ENCODE results near the gene ACAD10.
A peak's percentile ranks its signal among the peaks of the same experiment; 100 is the strongest.
"Not testable (repeated sequence)": the region's sequence is repeated elsewhere in the genome, so short reads cannot be mapped to it uniquely, and the experiment has no call there.

ACAD10 gene

GRCh38 chr12:111656016-111656415 is 29.8 kb upstream of the ACAD10 start:
- Histone ChIP-seq H3K36me3 (ENCODE audit: control insufficient read depth, low read depth, low read length) (peaks cover 61% of the 10 kb centered on the region), H3K9me3 (ENCODE audit: control insufficient read depth, low read depth, low read length) (no peaks in the 10 kb centered on the region), H3K27ac (ENCODE audit: low read length) (no peak overlapping the region), H3K4me1 (ENCODE audit: control insufficient read depth, low read depth, low read length) (no peaks in the 10 kb centered on the region), H3K27me3 (ENCODE audit: control insufficient read depth, insufficient read depth, low read length) (no peaks in the 10 kb centered on the region), H3K4me3 (ENCODE audit: low read length) (no peak overlapping the region), H3K9ac (ENCODE audit: low read length) (no peak overlapping the region)

GRCh38 chr12:111664499-111664898 is 21.4 kb upstream of the ACAD10 start:
- Histone ChIP-seq H3K4me3 (ENCODE audit: low read length) (no peak overlapping the region), H3K27me3 (ENCODE audit: control insufficient read depth, insufficient read depth, low read length) (no peaks in the 10 kb centered on the region), H3K4me1 (ENCODE audit: control insufficient read depth, low read depth, low read length) (peaks cover 3% of the 10 kb centered on the region), H3K36me3 (ENCODE audit: control insufficient read depth, low read depth, low read length) (peaks cover 40% of the 10 kb centered on the region), H3K27ac (ENCODE audit: low read length) (no peak overlapping the region), H3K9me3 (ENCODE audit: control insufficient read depth, low read depth, low read length) (no peaks in the 10 kb centered on the region), H3K9ac (ENCODE audit: low read length) (no peak overlapping the region)

- Histone ChIP-seq H3K9ac (ENCODE audit: low read length) (no peak overlapping the region), H3K27me3 (ENCODE audit: control insufficient read depth, insufficient read depth, low read length) (no peaks in the 10 kb centered on the region), H3K36me3 (ENCODE audit: control insufficient read depth, low read depth, low read length) (peaks cover 40% of the 10 kb centered on the region), H3K27ac (ENCODE audit: low read length) (peak overlapping the region; percentile 42), H3K4me3 (ENCODE audit: low read length) (no peak overlapping the region), H3K9me3 (ENCODE audit: control insufficient read depth, low read depth, low read length) (no peaks in the 10 kb centered on the region), H3K4me1 (ENCODE audit: control insufficient read depth, low read depth, low read length) (peaks cover 3% of the 10 kb centered on the region)
Observed at GRCh38 chr12:111664961-111665865, 20.6 kb upstream of the ACAD10 start.

- Histone ChIP-seq H3K9ac (ENCODE audit: low read length) (no peak overlapping the region), H3K4me3 (ENCODE audit: low read length) (no peak overlapping the region), H3K27me3 (ENCODE audit: control insufficient read depth, insufficient read depth, low read length) (no peaks in the 10 kb centered on the region), H3K9me3 (ENCODE audit: control insufficient read depth, low read depth, low read length) (no peaks in the 10 kb centered on the region), H3K4me1 (ENCODE audit: control insufficient read depth, low read depth, low read length) (no peaks in the 10 kb centered on the region), H3K27ac (ENCODE audit: low read length) (no peak overlapping the region), H3K36me3 (ENCODE audit: control insufficient read depth, low read depth, low read length) (peaks cover 57% of the 10 kb centered on the region)
Observed at GRCh38 chr12:111672822-111673381, 13.0 kb upstream of the ACAD10 start.

GRCh38 chr12:111673503-111673902 is 12.3 kb upstream of the ACAD10 start:
- H3K9me3 ChIP-seq (ENCODE audit: control insufficient read depth, low read depth, low read length): no peaks in the 10 kb centered on the region
- no peak overlapping the region for H3K9ac ChIP-seq (ENCODE audit: low read length)
- no peaks in the 10 kb centered on the region for H3K4me1 ChIP-seq (ENCODE audit: control insufficient read depth, low read depth, low read length)
- H3K27me3 ChIP-seq (ENCODE audit: control insufficient read depth, insufficient read depth, low read length): no peaks in the 10 kb centered on the region
- no peak overlapping the region for H3K27ac ChIP-seq (ENCODE audit: low read length)
- peaks cover 57% of the 10 kb centered on the region for H3K36me3 ChIP-seq (ENCODE audit: control insufficient read depth, low read depth, low read length)
- H3K4me3 ChIP-seq (ENCODE audit: low read length): no peak overlapping the region

GRCh38 chr12:111677186-111677585 is 8.7 kb upstream of the ACAD10 start:
- Histone ChIP-seq H3K36me3 (ENCODE audit: control insufficient read depth, low read depth, low read length) (peaks cover 69% of the 10 kb centered on the region), H3K4me3 (ENCODE audit: low read length) (no peak overlapping the region), H3K27ac (ENCODE audit: low read length) (no peak overlapping the region), H3K27me3 (ENCODE audit: control insufficient read depth, insufficient read depth, low read length) (no peaks in the 10 kb centered on the region), H3K4me1 (ENCODE audit: control insufficient read depth, low read depth, low read length) (no peaks in the 10 kb centered on the region), H3K9ac (ENCODE audit: low read length) (no peak overlapping the region), H3K9me3 (ENCODE audit: control insufficient read depth, low read depth, low read length) (no peaks in the 10 kb centered on the region)

- H3K27ac ChIP-seq (ENCODE audit: low read length): not testable (repeated sequence)
Observed at GRCh38 chr12:111684485-111685198, 1.2 kb upstream of the ACAD10 start.

GRCh38 chr12:111685322-111685810 is 487 bp upstream of the ACAD10 start:
- Histone ChIP-seq H3K4me1 (ENCODE audit: control insufficient read depth, low read depth, low read length) (no peaks in the 10 kb centered on the region), H3K9me3 (ENCODE audit: control insufficient read depth, low read depth, low read length) (no peaks in the 10 kb centered on the region), H3K9ac (ENCODE audit: low read length) (peak overlapping the region; percentile 83), H3K27ac (ENCODE audit: low read length) (peak overlapping the region; percentile 48), H3K27me3 (ENCODE audit: control insufficient read depth, insufficient read depth, low read length) (no peaks in the 10 kb centered on the region), H3K36me3 (ENCODE audit: control insufficient read depth, low read depth, low read length) (peaks cover 28% of the 10 kb centered on the region), H3K4me3 (ENCODE audit: low read length) (peak overlapping the region; percentile 92)

More at GRCh38 chr12:111684485-111685198, 1.2 kb upstream of the ACAD10 start:
- not testable (repeated sequence) for H3K4me1 ChIP-seq (ENCODE audit: control insufficient read depth, low read depth, low read length); H3K9me3 ChIP-seq (ENCODE audit: control insufficient read depth, low read depth, low read length); H3K27me3 ChIP-seq (ENCODE audit: control insufficient read depth, insufficient read depth, low read length)
- Histone ChIP-seq H3K4me3 (ENCODE audit: low read length) (peak overlapping the region; percentile 92), H3K36me3 (ENCODE audit: control insufficient read depth, low read depth, low read length) (peaks cover 30% of the 10 kb centered on the region), H3K9ac (ENCODE audit: low read length) (peak overlapping the region; percentile 83)

GRCh38 chr12:111686574-111687105 is 787 bp downstream of the ACAD10 start:
- Histone ChIP-seq H3K4me3 (ENCODE audit: low read length) (peak overlapping the region; percentile 92), H3K36me3 (ENCODE audit: control insufficient read depth, low read depth, low read length) (peaks cover 16% of the 10 kb centered on the region), H3K9me3 (ENCODE audit: control insufficient read depth, low read depth, low read length) (no peaks in the 10 kb centered on the region), H3K4me1 (ENCODE audit: control insufficient read depth, low read depth, low read length) (no peaks in the 10 kb centered on the region), H3K9ac (ENCODE audit: low read length) (peak overlapping the region; percentile 83), H3K27me3 (ENCODE audit: control insufficient read depth, insufficient read depth, low read length) (no peaks in the 10 kb centered on the region), H3K27ac (ENCODE audit: low read length) (peak overlapping the region; percentile 43)

GRCh38 chr12:111687255-111687654 is 1.4 kb downstream of the ACAD10 start:
- H3K36me3 ChIP-seq (ENCODE audit: control insufficient read depth, low read depth, low read length): peaks cover 9% of the 10 kb centered on the region
- no peak overlapping the region for H3K27ac ChIP-seq (ENCODE audit: low read length)
- H3K9me3 ChIP-seq (ENCODE audit: control insufficient read depth, low read depth, low read length): no peaks in the 10 kb centered on the region
- no peak overlapping the region for H3K9ac ChIP-seq (ENCODE audit: low read length)
- H3K4me3 ChIP-seq (ENCODE audit: low read length): no peak overlapping the region
- no peaks in the 10 kb centered on the region for H3K4me1 ChIP-seq (ENCODE audit: control insufficient read depth, low read depth, low read length)
- H3K27me3 ChIP-seq (ENCODE audit: control insufficient read depth, insufficient read depth, low read length): no peaks in the 10 kb centered on the region

- Histone ChIP-seq H3K9me3 (ENCODE audit: control insufficient read depth, low read depth, low read length) (no peaks in the 10 kb centered on the region), H3K4me3 (ENCODE audit: low read length) (no peak overlapping the region), H3K27ac (ENCODE audit: low read length) (no peak overlapping the region)
Observed at GRCh38 chr12:111687952-111688351, 2.1 kb downstream of the ACAD10 start.

More at GRCh38 chr12:111687952-111688351, 2.1 kb downstream of the ACAD10 start:
- no peaks in the 10 kb centered on the region for H3K27me3 ChIP-seq (ENCODE audit: control insufficient read depth, insufficient read depth, low read length)
- peaks cover 3% of the 10 kb centered on the region for H3K36me3 ChIP-seq (ENCODE audit: control insufficient read depth, low read depth, low read length)
- no peak overlapping the region for H3K9ac ChIP-seq (ENCODE audit: low read length)
- H3K4me1 ChIP-seq (ENCODE audit: control insufficient read depth, low read depth, low read length): no peaks in the 10 kb centered on the region
